HG02852 (cell line): ENCODE results near the gene MLPH.

Experiments used
- ATAC-seq: cut with Tn5 transposase; IDR thresholded peaks from one replicate; pipeline ENCODE4 v1.9.1; 2021; ENCODE audit warnings: mild to moderate bottlenecking, moderate library complexity; ENCODE audit not compliant: unreplicated experiment

MLPH gene

DNA sequence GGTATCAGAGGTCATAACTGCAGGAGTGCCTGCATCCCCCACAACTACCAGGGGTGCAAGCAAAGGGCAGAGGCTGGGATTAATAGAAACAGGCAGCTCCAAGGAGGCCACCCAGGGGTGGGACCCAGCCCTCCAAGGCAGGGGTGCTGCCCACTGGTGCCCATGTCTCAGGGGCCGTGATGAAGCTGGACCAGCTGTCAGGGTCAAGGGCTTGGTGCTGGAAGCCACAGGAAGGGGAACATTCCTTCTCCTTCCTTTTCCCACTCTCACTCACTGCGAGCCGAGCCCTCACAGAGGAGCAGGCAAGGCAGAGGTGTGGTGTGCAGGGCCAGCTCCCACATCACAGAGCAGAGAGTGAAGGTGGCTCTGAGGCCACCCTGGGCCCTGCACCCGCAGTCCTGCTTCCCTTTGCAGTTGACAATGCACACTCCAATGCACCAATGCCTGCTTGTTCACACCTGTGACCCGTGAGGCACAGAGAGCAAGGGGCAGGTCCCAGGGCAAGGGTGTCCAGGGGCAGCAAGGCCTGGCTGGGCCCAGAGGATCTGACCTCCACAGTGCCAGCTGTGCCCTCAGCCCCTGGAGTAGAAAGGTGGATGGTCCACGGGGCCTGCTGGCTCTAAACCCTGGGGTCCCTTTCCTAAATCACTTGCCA, 28.7 kb downstream of the MLPH start:
- no peak for ATAC-seq

- no peak for ATAC-seq
Observed at GRCh38 chr2:237517163-237517562, 30.1 kb downstream of the MLPH start.

GRCh38 chr2:237517990-237518389, 30.9 kb downstream of the MLPH start:
- no peak for ATAC-seq

DNA sequence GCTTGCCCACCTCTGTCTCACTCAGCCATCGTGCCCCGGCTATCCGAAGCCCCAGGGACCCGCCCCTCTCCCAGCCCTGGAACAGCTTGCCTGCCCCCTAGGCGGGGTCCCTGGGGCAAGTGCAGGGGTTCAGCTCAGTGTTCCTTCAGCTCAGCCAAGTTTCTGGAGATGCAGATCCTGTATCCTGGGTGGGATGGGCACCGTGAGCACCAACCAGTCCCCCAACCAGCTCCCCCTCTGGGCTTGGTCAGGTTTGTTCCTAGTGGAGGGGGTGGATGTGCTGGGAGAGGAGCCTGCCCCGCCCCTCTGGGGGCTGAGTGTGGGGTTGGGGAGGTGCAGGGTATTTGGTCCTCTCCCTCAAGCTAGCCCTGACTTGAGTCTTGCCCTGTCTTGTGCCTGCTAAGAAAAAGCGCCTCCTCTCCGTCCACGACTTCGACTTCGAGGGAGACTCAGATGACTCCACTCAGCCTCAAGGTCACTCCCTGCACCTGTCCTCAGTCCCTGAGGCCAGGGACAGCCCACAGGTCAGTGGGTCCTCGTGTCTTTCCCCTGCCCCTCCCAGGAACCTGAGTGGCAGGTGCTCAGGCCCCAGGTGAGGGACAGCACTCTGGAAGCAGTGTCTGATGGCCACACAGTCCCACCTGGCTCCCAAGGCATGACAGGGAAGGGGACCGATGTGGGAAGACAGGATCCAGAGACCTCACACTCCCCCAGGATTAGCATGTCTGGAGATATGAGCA, 32.6 kb downstream of the MLPH start:
- ATAC-seq, result no peak

DNA sequence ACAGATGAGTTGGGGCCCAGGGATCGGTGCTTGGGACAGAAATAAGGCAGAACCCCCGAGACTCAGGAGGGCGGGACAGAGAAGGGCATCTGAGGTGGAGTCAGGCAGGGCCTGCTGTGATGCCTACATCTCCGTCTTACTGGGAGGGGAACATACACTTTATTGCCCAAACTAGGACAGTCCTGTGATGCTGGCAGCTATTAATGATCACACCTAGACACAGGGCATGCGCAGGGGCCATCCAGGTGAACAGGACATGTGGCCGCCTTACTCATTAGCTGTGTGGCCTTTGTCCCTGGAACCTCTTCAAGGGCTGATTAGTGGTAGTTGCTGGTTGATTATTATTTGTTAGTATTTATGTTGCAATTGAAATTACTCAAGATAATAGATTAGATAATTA, 33.2 kb downstream of the MLPH start:
- ATAC-seq, result no peak

DNA sequence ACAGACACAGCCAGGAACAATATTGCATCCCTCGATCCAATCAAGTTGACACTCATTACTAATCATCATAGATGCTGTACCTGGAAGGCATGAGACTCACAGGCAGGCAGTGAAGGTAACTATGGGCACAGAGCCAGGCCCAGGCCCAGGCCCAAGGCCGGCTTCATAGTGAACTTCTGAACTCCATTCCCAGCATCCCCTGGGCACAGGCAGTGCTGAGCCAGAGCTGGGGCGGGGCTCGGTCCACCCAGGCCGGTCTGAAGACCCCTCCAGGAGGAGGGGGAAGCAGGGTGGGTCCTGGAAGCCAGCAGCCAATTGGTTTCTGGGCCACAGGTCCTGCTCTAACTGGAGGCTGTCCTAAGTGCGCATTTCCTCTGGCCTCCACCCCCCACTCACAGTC, 37.6 kb downstream of the MLPH start:
- no peak for ATAC-seq

DNA sequence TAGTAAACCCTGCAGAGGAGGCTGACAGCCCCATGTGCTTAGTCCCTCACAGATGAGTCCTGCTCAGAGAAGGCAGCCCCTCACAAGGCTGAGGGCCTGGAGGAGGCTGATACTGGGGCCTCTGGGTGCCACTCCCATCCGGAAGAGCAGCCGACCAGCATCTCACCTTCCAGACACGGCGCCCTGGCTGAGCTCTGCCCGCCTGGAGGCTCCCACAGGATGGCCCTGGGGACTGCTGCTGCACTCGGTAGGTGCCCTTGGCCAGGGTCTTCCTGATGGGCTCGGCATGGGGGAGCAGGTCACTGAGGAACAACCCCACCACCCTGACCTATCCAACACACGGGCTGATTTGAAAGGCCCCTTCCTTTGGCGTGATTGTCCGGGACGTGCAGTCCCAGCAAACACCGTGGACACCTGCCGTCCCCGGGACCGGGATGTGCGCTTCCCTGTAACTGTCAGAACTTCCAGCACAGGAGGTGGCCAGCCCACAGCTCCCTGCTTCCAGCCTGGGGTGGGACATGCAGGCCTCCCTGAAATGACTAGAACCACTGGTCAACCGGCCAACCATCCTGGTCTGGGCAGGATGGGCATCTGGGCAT, 38.6 kb downstream of the MLPH start:
- no peak for ATAC-seq

GRCh38 chr2:237527233-237527632, 40.2 kb downstream of the MLPH start:
- ATAC-seq, result no peak

DNA sequence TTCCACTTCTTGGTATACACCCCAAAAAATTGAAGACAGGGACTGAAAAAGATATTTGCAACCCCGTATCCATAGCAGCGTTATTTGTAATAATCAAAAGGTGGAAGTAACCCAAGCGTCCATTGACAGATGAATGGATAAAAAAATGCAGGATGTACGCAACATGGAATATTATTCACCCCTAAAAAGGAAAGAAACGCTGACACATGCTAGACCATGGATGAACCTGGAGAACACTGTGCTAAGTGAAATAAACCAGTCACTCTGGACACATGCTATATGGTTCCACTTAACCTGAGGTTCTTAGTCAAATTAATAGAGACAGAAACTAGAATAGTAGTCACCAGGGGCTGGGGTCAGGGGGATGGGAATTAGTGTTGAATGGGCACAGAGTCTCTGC, 40.7 kb downstream of the MLPH start:
- ATAC-seq, result no peak

GRCh38 chr2:237529452-237530402, 42.7 kb downstream of the MLPH start:
- ATAC-seq, result peak; percentile 85

GRCh38 chr2:237530472-237531433, 43.7 kb downstream of the MLPH start:
- ATAC-seq, result peak; percentile 68

- no peak for ATAC-seq
Observed at GRCh38 chr2:237532160-237532559, 45.1 kb downstream of the MLPH start.

DNA sequence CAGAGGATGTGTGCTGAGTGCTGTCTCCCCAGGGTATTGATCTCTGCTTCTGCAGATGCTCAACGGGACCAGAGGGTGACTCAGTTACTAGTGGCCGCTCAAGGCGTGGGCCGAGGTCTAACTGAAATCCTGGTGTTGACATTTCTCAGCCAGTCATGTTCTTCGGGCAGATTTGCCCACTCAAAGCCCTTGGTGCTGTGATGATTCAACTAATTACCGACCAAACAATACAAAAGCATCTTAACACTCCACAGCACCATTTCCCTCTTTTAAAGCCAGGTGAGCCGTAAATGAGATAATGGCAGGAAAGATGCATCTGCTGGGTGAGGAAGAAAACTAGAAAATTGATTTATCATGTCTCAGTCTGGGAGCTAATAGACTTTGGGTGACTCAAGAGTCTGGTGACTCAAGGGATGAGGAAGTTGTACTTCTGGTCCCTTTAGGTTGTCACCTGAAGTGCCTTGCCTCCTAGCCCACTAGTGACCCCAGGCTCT, 46.7 kb downstream of the MLPH start:
- ATAC-seq, result no peak

- no peak for ATAC-seq
Observed at GRCh38 chr2:237534380-237534779, 47.3 kb downstream of the MLPH start.

GRCh38 chr2:237535385-237536082, 48.5 kb downstream of the MLPH start:
- no peak for ATAC-seq

DNA sequence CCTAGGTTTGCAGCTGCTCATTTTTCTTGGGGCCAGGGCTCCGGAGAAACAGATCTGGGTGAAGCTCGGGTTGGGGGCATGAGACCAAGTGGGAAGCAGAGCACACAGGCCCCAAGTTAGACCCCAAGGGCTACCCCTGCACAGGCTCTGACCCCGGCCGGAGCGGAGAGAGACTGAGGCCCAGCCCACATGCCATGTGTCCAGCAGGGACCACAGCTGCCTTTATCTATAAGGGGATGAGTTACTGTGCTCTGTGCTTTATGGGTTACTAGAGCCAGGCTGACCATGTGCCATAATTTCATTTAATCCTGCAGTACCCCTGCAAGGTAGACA, 49.0 kb downstream of the MLPH start:
- no peak for ATAC-seq

GRCh38 chr2:237536617-237537016, 49.6 kb downstream of the MLPH start:
- ATAC-seq, result no peak

DNA sequence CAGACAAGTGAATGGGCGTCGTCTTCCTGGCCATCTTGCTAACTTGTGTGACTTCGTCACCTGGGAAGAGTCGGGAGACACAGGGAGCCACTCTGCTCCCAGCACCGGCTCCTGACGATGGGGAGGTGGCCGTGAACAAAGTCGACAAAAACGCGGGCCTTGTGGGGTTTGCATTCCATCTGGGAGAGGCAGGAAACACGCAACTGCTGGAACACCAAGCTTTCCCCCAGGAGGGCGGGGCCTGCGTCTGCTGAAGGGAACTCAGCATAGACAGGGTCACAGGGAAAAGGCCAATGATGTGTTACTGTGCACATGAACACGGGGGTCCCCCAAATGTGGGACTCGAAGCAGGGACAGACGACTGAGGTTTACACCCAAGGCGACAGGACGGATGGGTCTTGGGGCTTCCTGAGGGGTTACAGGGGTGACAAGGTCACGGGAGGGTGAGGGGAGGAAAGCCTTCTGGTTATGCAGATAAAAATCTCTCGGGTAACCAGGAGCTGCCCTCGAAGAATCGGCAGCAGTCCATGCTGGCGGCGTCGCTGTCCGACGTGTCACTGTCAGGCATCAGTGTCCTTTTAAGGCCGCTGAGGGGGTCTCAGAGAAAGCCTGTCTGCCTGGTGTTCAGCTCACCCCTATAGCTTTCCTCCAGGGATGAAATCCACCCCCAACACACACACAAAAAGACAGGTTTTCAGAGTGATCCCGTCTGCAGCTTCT, 51.1 kb downstream of the MLPH start:
- ATAC-seq, result no peak

DNA sequence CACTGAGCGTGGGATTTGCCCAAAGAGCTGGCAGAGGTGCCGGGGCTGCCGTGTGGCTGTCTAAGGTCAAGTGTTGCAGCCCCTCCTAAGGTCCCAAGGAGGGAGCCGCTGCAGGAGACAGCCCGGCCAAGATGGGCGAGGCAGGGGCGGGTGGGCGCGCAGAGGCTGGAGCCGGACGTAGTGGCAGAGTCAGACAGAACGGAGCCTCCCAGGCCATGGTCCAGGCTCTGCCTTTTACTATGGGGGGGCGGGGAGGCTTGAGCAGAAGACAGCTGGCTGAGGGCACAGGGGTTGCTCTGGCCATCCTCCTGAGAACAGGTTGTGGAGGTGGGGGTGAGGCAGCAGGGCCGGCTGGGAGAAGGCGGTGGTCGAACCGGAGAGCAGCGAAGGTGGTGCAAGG, 51.9 kb downstream of the MLPH start:
- no peak for ATAC-seq
